Measurements from ENCODE around the gene SIL1. TPM values are rescaled to one million over a fixed set of nuclear protein-coding genes. Genes with fewer than 3 reads are reported as not detected.
A peak's percentile ranks its signal among the peaks of the same experiment; 100 is the strongest.

SIL1 gene
- total RNA-seq, 1 donor from 2014 or later = 41.6 TPM

GRCh38 chr5:139131062-139131461, 67.1 kb downstream of the SIL1 start:
- Histone ChIP-seq H3K36me3 (ENCODE audit: insufficient read depth, low read length) (no peaks in the 10 kb centered on the region), H3K4me3 (ENCODE audit: insufficient read depth, low read depth, low read length) (no peak overlapping the region), H3K4me2 (ENCODE audit: low read length) (peak overlapping the region; percentile 70), H3K27ac (ENCODE audit: low read depth, low read length) (no peak overlapping the region), H4K20me1 (ENCODE audit: insufficient read depth, low read length) (peaks cover 34% of the 10 kb centered on the region), H3K79me2 (ENCODE audit: insufficient read depth, low read length) (peaks cover 9% of the 10 kb centered on the region), H3K9me3 (ENCODE audit: insufficient read depth, low read depth, low read length) (no peaks in the 10 kb centered on the region), H3K27me3 (ENCODE audit: insufficient read depth, low read length) (no peaks in the 10 kb centered on the region), H3K9ac (ENCODE audit: low read length) (peak overlapping the region; percentile 33), H3K4me1 (ENCODE audit: insufficient read depth, low read length) (peaks cover 15% of the 10 kb centered on the region), H2AFZ (ENCODE audit: low read depth, low read length) (no peak overlapping the region)
- Mint-ChIP-seq H3K27ac (ENCODE audit: unreplicated experiment) (no peak overlapping the region), H3K27me3 (ENCODE audit: low read depth, unreplicated experiment) (peaks cover 3% of the 10 kb centered on the region), H3K36me3 (ENCODE audit: low read depth, unreplicated experiment) (peaks cover 10% of the 10 kb centered on the region), H3K4me3 (ENCODE audit: unreplicated experiment) (no peak overlapping the region), H3K4me1 (ENCODE audit: low read depth, unreplicated experiment) (peaks cover 13% of the 10 kb centered on the region), H3K9me3 (ENCODE audit: unreplicated experiment) (no peaks in the 10 kb centered on the region)
- TF ChIP-seq EZH2 (IDR thresholded peaks at IDR 0.05; ENCODE audit: insufficient read depth, low read length) = no peak
- TF ChIP-seq CTCF (IDR thresholded peaks at IDR 0.05; ENCODE audit: insufficient read depth, low read depth, low read length) = no peak
- DNase-seq (ENCODE audit: low read depth) (no peak), FAIRE-seq (no peak)

GRCh38 chr5:139130214-139130613, 68.0 kb downstream of the SIL1 start:
- Mint-ChIP-seq H3K36me3 (ENCODE audit: low read depth, unreplicated experiment) (peaks cover 16% of the 10 kb centered on the region), H3K4me1 (ENCODE audit: low read depth, unreplicated experiment) (peaks cover 13% of the 10 kb centered on the region)
- H3K4me1 ChIP-seq (ENCODE audit: insufficient read depth, low read length) = peaks cover 15% of the 10 kb centered on the region

More at GRCh38 chr5:139130214-139130613, 68.0 kb downstream of the SIL1 start:
- Histone ChIP-seq H3K79me2 (ENCODE audit: insufficient read depth, low read length) (peaks cover 7% of the 10 kb centered on the region), H2AFZ (ENCODE audit: low read depth, low read length) (no peak overlapping the region), H3K36me3 (ENCODE audit: insufficient read depth, low read length) (no peaks in the 10 kb centered on the region), H4K20me1 (ENCODE audit: insufficient read depth, low read length) (peaks cover 32% of the 10 kb centered on the region), H3K9ac (ENCODE audit: low read length) (no peak overlapping the region), H3K9me3 (ENCODE audit: insufficient read depth, low read depth, low read length) (no peaks in the 10 kb centered on the region), H3K4me3 (ENCODE audit: insufficient read depth, low read depth, low read length) (no peak overlapping the region), H3K4me2 (ENCODE audit: low read length) (no peak overlapping the region), H3K27ac (ENCODE audit: low read depth, low read length) (no peak overlapping the region), H3K27me3 (ENCODE audit: insufficient read depth, low read length) (no peaks in the 10 kb centered on the region)
- Mint-ChIP-seq H3K9me3 (ENCODE audit: unreplicated experiment) (no peaks in the 10 kb centered on the region), H3K27me3 (ENCODE audit: low read depth, unreplicated experiment) (peaks cover 4% of the 10 kb centered on the region), H3K4me3 (ENCODE audit: unreplicated experiment) (no peak overlapping the region), H3K27ac (ENCODE audit: unreplicated experiment) (no peak overlapping the region)
- TF ChIP-seq CTCF (IDR thresholded peaks at IDR 0.05; ENCODE audit: insufficient read depth, low read depth, low read length) = no peak
- TF ChIP-seq EZH2 (IDR thresholded peaks at IDR 0.05; ENCODE audit: insufficient read depth, low read length) = no peak
- DNase-seq (ENCODE audit: low read depth) (no peak), FAIRE-seq (no peak)
